Uterus (tissue), 2 donors: Measurements from ENCODE around the gene CNIH2.

Source experiments
- POLR2A ChIP-seq, 2 donors: fragments of 450-650 bp; IDR thresholded peaks; one replicate each; pipeline ENCODE4 v1.6.1; 2016; ENCODE audit warnings: antibody characterized with exemption in 2 of 2, mild to moderate bottlenecking in 1 of 2, moderate library complexity in 1 of 2
- TF ChIP-seq, protein P1 (sequence below), 4 experiments: fragments of 200-600 bp in 2 of 4; fragments of 450-650 bp in 2 of 4; sonication (generic) in 2 of 4; IDR thresholded peaks; one replicate each; pipeline ENCODE4 v1.5.1; 2016 to 2019; ENCODE audit warnings: antibody characterized with exemption in 4 of 4, mild to moderate bottlenecking in 2 of 4, moderate library complexity in 1 of 4

DNA sequence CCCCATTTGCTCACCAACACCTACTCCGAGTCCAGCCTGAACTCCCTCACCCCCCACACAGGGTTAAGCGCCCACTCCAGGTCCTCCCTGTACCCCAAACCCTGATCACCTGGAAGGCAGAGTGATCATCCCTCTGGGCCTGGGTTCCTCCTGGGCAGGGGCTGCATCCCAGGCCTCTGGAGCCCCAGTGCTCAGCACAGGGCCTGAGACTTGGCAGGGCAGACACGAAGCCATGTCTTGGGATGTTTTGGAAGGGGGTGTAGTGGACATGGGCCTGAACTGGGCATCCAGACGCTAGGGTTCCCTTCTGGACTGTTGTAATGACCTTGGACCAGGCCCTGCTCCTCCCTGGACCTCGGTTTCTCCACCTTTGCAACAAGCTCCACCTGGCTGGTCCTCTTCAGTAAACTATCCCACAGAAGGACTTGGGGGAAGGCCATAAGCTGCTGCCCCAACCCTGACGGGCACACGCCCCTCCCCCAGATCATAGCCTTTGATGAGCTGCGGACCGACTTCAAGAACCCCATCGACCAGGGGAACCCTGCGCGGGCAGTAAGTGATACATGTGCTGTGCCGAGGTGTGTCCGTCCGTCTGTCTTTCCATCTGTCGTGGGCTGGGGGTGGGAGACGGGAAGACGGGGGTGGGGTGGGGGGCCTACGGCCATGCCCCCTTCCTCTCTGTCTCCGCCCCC is 3.9 kb downstream of the CNIH2 start:
- TF ChIP-seq, protein P1, sequence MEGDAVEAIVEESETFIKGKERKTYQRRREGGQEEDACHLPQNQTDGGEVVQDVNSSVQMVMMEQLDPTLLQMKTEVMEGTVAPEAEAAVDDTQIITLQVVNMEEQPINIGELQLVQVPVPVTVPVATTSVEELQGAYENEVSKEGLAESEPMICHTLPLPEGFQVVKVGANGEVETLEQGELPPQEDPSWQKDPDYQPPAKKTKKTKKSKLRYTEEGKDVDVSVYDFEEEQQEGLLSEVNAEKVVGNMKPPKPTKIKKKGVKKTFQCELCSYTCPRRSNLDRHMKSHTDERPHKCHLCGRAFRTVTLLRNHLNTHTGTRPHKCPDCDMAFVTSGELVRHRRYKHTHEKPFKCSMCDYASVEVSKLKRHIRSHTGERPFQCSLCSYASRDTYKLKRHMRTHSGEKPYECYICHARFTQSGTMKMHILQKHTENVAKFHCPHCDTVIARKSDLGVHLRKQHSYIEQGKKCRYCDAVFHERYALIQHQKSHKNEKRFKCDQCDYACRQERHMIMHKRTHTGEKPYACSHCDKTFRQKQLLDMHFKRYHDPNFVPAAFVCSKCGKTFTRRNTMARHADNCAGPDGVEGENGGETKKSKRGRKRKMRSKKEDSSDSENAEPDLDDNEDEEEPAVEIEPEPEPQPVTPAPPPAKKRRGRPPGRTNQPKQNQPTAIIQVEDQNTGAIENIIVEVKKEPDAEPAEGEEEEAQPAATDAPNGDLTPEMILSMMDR (IDR thresholded peaks at IDR 0.05), result no peak
- TF ChIP-seq POLR2A (IDR thresholded peaks at IDR 0.05), result no peak
